GM18861 (cell line): Measurements from ENCODE around the gene MRPL30.
"Not testable (repeated sequence)": the region's sequence is repeated elsewhere in the genome, so short reads cannot be mapped to it uniquely, and the experiment has no call there.

ENCODE experiments used
- ATAC-seq: cut with Tn5 transposase; IDR thresholded peaks from one replicate; pipeline ENCODE4 v1.9.1; 2021; ENCODE audit not compliant: unreplicated experiment

MRPL30 gene

GRCh38 chr2:99180755-99181623 is at the start of gene MRPL30, which contains the start of gene MITD1:
TSS of gene MRPL30 (plus strand) at chr2:99181184. CDS start at chr2:99186204, 5,020 bp downstream.
TSS of gene MITD1 (minus strand) at chr2:99181058. CDS start at chr2:99180981, 77 bp downstream.
- peak; percentile 85 for ATAC-seq

- ATAC-seq, result not testable (repeated sequence)
Observed at GRCh38 chr2:99135044-99135556, 45.9 kb upstream of the MRPL30 start.

- ATAC-seq, result no peak
Observed at GRCh38 chr2:99139003-99139402, 42.0 kb upstream of the MRPL30 start.

DNA sequence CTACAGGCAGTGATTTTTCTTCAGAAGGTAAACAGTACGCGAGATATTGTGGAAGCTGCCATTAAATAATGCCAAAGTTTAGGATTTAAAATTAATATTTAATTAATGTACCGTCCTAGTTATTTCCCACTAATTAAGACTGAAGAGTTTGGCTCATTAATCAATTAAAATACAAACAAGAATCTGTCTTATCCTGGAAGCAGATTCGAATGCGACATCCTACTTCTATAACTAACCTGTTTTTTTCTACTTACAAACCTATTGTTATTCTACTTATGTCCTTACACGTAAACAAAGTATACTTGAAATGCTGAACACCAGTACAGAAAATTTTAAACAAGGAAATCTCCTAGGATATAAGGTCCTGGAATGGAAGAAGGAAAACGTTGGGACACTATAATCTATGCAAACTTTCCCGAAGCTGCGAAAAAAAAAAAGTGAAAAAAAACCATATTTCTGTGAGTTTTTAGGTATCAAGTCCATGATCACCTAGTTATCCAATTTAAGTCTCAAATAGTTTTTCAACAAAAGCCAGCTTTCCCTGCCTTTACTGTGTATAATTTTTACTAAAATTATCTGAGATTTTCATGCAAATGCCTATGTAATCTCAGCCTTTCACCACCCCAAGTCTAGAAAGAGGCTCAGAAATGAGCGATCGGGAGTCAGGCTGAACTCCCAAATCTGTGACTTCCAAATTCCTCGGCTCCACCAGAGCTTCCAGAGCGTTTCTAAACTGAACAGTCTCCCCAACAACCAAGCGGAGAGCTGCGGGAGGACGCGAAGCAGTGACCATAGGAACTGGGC is 40.7 kb upstream of the MRPL30 start:
- no peak for ATAC-seq

DNA sequence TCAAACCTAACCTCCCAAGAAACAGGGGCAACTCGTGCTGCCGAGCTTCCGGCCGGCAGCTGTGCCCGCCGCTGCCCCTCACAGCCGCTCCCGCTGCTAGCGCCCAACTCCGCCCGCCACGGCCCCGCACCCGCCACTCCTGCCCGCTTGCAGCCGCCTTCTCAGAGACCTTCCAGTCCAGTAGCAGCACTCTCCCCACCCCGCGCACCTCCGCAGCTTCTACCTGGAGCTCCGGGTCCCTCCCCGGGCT is 40.2 kb upstream of the MRPL30 start:
- peak; percentile 21 for ATAC-seq

DNA sequence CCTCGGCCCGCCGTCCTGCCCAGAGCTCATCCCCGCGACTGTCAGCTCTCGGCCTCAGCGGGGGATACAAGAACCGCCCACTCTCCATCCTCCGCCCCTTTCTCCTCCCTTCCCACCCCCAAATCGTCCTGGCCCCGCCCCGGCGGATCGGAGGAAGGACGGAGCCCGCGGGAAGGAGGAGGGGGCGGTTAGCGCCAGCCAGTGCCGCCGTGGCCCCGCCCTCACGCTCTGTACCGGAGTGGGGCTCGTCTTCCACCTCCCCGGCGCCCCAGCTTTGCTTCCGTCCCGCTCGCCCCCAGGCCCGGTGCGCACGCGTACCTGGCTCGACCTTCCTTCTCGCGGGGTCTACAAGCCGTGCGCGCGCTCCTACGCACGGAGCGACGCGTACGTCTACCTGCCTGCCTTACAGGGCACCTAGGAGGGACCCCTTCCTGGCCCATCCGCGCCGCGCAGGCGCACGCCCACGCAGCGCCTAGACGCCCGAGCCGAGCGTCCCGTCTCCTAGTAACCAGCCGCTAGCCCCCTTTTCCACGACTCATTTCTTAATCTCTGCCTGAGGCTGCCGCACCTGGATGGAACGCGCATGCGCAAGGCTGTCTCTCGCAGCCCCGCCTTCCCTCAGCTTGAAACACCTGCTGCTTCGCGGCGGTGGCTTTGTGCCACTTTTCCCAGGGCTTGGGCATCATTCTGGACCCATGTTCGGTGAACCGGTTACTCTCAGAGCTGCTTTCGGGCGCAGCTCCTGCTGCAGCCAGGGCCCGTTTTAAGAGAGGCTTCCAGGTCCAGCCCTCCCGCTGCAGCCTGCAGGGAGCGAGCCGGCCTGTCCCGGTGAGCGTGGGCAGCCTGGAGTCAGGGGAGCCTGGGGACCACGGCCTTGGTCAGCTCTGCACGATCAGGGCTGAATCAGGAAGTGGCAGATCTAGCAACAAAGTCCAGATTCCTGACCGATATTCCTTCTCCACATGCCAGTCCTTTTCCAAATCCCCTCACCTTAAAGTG is 39.6 kb upstream of the MRPL30 start, which contains the start of gene C2orf15:
Gene C2orf15, plus strand, starts transcription at position 598 of the 999 bp plus-strand sequence. CDS start 8,852 bp downstream, outside the sequence.
- peak; percentile 72 for ATAC-seq

DNA sequence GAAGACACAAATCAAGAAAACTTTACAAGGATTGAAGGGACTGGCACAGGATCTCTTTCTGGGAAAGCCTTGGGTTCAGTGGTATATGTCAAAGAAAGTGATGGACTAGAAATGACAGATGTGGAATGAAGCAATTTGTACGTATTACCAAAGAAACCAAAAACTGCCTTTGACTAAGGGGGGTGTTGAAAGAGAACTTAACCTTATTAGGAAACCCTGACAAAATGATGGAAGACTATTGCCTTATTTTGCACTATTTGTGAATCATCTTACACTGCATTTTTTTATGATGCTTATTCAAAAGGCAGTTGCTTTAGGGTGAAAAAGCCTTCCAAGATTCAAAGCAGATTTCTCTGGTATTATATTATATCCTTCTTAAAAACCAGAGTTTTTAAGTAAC is 30.3 kb upstream of the MRPL30 start:
- no peak for ATAC-seq

DNA sequence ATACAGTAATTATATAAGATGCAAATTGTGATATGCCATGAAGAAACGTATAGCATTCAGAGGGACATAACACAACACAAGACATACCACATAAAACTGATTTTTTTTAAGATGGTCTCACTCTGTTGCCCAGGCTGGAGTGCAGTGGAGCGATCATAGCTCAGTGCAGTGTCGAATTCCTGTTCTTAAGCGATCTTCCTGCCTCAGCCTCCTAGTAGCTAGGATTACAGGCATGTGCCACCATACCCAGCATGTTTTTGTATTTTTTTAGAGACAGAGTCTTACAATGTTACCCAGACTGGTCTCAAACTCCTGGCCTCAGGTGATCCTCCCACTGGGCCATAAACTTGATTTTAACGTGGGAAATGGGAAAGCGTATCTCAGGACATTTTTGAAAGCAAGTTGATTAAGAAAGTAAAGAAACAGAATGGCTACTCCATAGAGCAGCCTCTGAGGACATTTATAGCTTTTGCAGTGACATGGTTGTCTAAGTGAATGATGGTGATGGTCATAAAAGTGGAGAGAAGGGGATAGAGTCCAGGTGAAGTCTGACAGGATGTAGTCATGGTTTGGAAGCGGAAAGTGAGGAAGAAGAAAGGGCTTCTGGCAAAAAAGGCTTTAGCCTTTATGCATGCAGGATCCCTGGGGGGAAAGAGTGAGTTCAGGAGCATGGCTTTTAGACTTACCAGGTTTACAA is 28.6 kb upstream of the MRPL30 start:
- ATAC-seq, result no peak

DNA sequence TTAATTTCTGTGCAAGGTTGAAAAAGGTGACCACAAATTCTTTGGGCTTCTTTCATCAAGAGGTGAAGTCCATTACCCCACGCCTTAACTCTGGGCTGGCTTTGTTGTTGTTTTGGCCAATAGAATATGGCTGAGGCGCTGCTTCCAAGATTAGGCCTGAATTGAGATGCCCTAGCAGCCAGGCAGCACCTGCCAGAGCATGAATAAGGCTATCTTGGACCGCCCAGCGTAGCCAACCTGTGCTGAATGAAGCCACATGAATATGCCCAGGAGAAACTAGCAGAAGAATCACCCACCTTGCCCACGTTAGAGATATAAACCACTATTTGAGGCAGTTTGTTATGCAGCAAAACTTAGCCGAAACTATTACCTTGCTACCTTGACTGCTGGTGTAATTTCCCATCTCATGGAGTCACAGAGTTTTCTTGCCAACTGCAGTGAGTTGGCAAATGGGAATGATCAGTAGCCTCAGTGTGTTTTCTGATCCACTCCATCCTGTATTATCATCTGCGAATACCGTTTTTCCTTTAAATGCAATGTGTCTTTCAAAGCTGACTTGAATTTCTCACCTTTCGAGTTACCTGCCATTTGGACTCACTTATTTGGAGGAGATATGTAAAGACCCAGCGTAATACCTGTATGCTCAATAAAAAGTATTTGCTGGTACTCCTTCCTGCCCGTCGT is 26.9 kb upstream of the MRPL30 start:
- ATAC-seq, result no peak

- ATAC-seq, result peak; percentile 87
Observed at GRCh38 chr2:99154643-99155536, 26.1 kb upstream of the MRPL30 start, which contains the start of the genes LIPT1 and TSGA10. TSS of gene LIPT1 (plus strand) at chr2:99154967. CDS start at chr2:99161958, 6,991 bp downstream. TSS of gene TSGA10 (minus strand) at chr2:99154942. CDS start at chr2:99109439, 45,503 bp downstream.

- ATAC-seq, result no peak
Observed at GRCh38 chr2:99156891-99157290, 24.1 kb upstream of the MRPL30 start.

DNA sequence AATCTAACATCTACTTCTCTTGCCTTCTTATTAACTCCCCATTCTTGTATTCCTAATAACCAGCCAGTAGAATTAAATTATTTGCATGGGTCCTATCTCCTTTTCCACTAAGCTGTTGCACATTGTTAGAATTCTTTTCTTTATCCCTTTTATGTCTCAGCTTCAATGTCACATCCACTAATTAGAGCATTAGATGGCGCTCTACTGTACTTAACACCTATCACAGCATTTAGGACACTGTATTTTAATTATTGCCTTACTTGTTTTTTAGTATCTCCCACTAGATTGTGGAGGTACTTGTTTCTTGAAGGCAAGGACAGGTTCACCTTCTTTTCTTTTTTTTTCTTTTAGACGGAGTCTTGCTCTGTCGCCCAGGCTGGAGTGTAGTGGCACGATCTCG is 22.4 kb upstream of the MRPL30 start:
- no peak for ATAC-seq

GRCh38 chr2:99159594-99159993 is 21.4 kb upstream of the MRPL30 start:
- no peak for ATAC-seq

DNA sequence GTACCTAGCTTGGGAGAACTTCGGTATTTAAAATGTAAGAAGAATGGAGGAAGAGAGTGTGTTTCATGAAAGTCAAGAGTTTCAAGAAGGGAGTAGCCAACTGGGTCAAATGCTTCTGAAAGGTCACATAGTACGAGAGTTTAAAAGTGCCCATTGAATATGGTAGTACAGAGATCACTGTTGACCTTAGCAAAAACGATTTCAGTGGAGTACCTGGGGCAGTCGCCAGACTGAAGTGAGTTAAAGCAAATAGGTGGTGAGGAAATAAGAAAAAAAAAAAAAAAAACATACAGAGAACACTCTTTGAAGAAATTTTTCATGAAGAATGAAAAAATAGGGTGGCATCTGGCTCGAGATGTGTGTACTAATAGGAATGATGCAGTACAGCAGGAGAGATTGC is 14.8 kb upstream of the MRPL30 start:
- no peak for ATAC-seq

- no peak for ATAC-seq
Observed at GRCh38 chr2:99169534-99169933, 11.4 kb upstream of the MRPL30 start.

DNA sequence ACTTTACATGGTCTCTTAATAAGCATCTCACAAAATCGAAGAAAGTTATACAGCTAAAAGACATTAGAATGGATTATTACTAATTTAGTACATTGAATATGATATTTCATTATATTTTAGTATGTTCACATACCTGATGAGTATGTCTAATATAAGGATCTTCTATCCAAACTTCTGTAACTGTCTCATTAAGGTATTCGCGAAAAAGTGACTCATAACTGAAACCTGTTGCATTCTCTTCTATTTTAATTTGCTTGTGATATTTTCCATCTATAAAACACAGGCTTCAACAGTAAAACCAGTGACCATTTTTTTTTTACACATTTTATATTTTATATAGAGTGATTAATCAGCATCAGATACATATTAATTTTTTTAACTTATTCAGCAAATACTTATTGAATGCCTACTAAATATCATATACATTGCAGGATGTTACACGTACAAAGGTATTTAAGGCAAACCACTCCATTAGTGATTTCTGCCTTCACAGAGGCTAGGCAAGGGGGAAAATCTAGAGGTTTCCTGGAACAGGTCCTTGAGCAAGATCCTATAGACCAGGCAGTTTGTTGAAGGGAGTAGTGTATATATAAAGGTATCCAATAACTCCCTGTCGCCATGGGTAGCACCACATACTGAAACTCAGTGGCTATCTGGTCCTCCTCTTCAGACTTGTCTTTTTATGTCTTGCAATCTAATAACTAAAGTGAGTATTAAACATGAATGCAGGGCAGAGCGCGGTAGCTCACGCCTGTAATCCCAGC is 9.4 kb upstream of the MRPL30 start:
- ATAC-seq, result no peak

DNA sequence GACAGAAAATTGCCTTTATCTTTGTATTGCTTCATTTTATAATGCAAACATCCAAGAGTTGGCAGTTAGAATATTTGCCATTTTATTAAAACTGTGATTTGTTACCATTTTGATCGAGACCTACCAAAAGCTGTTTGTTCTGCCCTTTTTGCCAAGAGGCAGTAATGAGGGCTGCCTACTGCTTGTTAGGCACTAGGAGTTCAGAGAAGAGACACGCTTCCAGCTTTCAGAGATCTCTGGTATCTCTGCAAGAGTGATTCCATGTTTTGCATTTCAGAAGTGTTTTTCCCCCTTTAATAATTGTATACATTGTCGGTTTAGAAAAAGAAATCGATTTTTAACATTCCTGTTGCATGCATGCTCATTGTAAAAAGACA is 628 bp downstream of the MRPL30 start:
- no peak for ATAC-seq

DNA sequence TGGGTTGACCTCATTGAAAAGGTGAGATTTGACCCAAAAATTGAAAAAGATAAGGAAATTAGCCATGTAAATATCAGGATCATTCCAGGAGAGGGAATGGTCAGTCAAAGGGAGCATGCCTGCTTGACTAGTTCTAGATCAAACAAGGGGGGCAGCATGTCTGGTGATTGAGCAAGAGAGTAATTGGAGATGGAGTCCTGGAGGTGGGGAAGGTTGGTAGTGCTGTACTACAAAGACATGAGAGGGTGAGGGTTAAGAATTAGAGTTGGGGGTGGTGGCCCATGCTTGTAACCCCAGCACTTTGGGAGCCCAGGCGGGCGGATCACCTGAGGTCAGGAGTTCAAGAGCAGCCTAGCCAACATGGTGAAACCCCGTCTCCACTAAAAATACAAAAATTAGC is 2.0 kb downstream of the MRPL30 start:
- no peak for ATAC-seq
